GM23248 (cell line): ENCODE measurements around the gene DIS3.

Experiments used
- EZH2 ChIP-seq: fragments of 200-600 bp; sonication (generic); IDR thresholded peaks from 2 replicates; pipeline ENCODE4 v1.6.1; 2018; ENCODE audit warnings: antibody characterized with exemption, mild to moderate bottlenecking; ENCODE audit not compliant: insufficient read depth, poor library complexity, severe bottlenecking
- EZH2phosphoT487 ChIP-seq: fragments of 200-600 bp; sonication (generic); IDR thresholded peaks from 2 replicates; pipeline ENCODE4 v1.6.1; 2018; ENCODE audit warnings: antibody characterized with exemption, moderate library complexity, mild to moderate bottlenecking, low read depth; ENCODE audit not compliant: insufficient read depth

DNA sequence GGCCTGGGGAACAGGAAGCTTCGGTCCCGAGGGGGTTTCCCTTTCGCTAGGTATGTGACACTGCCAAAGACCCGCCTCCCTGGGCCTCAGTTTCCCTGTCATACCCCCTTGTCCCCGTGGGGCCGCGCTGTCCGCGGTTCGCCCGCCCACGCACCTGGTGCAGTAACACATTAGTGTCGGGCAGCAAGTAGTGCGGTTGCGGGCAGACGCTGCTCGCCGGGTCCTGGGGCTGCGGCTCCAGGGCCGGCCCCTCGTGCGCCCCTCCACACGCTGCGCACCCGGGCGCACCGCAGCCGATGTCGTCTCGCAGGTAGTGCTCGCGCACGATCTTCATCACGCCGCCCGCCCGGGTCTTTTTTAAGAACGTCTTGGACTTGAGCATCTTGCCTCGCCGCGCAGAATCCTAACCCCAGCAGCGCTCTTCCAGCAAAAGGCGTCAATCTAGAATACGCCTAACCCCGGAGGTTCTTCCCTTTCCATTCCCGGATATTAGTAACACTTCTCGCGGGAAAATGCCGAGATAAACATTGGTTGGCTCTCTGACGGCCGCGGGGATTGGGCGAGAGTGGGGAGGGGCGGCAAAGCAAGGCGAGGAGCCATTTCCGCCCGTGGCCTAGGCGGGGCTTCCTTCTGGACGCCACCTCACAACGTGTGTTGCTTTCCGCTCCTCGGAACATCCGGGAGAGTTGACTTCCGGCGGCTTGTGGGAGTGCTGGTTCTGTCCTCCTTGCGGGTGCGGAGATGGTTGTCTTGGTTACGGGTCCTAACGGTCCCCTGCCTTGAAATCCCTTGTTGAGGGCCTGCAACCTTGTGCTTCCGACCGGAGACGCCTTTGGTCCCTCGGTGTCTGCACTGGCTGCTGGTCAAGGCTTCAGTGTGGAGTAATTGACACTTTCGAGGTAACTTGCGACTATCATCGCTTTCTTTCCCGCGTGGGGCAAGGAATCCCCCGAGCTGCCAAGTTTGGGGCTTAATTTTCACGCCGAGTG, at the start of gene DIS3, which contains the start of gene PIBF1:
- TF ChIP-seq EZH2 (no peak), EZH2phosphoT487 (no peak)
